H1 (cell line): Measurements from ENCODE around the gene EN1. TPM values are rescaled to one million over a fixed set of nuclear protein-coding genes. Genes with fewer than 3 reads are reported as not detected.
A peak's percentile ranks its signal among the peaks of the same experiment; 100 is the strongest.

ENCODE experiments used
- CTCF ChIA-PET: fragments of 300-600 bp; sonication (Branson Sonifier 250); formaldehyde crosslinking; loops from one replicate; lab custom pipeline; 2021; ENCODE audit not compliant: partially characterized antibody; lab: Charles Lee
- POLR2A ChIA-PET: fragments of 300-600 bp; sonication (Branson Sonifier 250); formaldehyde crosslinking; loops from one replicate; lab custom pipeline; 2021; ENCODE audit warnings: inconsistent platforms; ENCODE audit not compliant: partially characterized antibody; lab: Charles Lee
- DNase-seq, 2 experiments: peaks; one replicate each; pipeline versions ENCODE4 v3.0.0 to v3.0.0-alpha.2; 2010 to 2022; ENCODE audit warnings: low spot score in 2 of 2, low read depth in 1 of 2, mixed read lengths in 1 of 2
- FAIRE-seq: peaks from 2 replicates; lab custom pipeline; 2011; peaks lifted over from hg19 to GRCh38; lab: Jason Lieb, UNC
- H2AFZ ChIP-seq: 2 replicates; pipeline ENCODE4 v1.8.1; 2012; ENCODE audit warnings: low read length, inconsistent platforms
- H2AK5ac ChIP-seq: 2 replicates; pipeline ENCODE4 v1.6.1; 2013; ENCODE audit warnings: low read depth, low read length
- H2BK120ac ChIP-seq: replicated peaks from 2 replicates; pipeline ENCODE3; 2013; ENCODE audit warnings: low read depth, low read length, inconsistent platforms
- H2BK12ac ChIP-seq: 2 replicates; pipeline ENCODE4 v1.6.1; 2013; ENCODE audit warnings: low read depth, low read length
- H2BK15ac ChIP-seq: 2 replicates; pipeline ENCODE4 v1.6.1; 2013; ENCODE audit warnings: low read length
- H2BK20ac ChIP-seq: 2 replicates; pipeline ENCODE4 v1.6.1; 2013; ENCODE audit warnings: low read length
- H2BK5ac ChIP-seq: 2 replicates; pipeline ENCODE4 v1.6.1; 2013; ENCODE audit warnings: low read depth, low read length
- H3K14ac ChIP-seq: 2 replicates; pipeline ENCODE4 v1.6.1; 2013; ENCODE audit warnings: inconsistent platforms; ENCODE audit not compliant: insufficient read length
- H3K18ac ChIP-seq: 2 replicates; pipeline ENCODE4 v1.6.1; 2013; ENCODE audit warnings: low read length; ENCODE audit errors: extremely low read depth
- H3K23ac ChIP-seq: 2 replicates; pipeline ENCODE4 v1.6.1; 2013; ENCODE audit warnings: inconsistent platforms; ENCODE audit not compliant: insufficient read length
- H3K23me2 ChIP-seq: 2 replicates; pipeline ENCODE4 v1.6.1; 2013; ENCODE audit warnings: low read depth, low read length
- H3K27ac ChIP-seq: 2 replicates; pipeline ENCODE4 v1.6.1; 2011; ENCODE audit warnings: low read depth, low read length, inconsistent platforms
- H3K27me3 ChIP-seq, 4 experiments: replicated peaks in 1 of 4; 1 replicate in 1 of 4; 2 replicates in 3 of 4; pipeline versions ENCODE4 v1.6.1 to v1.8.1; 2011 to 2013; ENCODE audit warnings: low read length in 3 of 4, mild to moderate bottlenecking in 3 of 4, inconsistent platforms in 2 of 4, mixed read lengths in 2 of 4, moderate library complexity in 1 of 4; ENCODE audit not compliant: control insufficient read depth in 3 of 4, insufficient read depth in 3 of 4; ENCODE audit errors: extremely low read depth in 1 of 4
- H3K36me3 ChIP-seq, 4 experiments: 2 replicates each; pipeline versions ENCODE4 v1.6.1 to v1.8.1; 2011 to 2013; ENCODE audit warnings: mild to moderate bottlenecking in 4 of 4, low read length in 3 of 4, moderate library complexity in 2 of 4, control low read depth in 1 of 4, inconsistent platforms in 1 of 4; ENCODE audit not compliant: insufficient read depth in 4 of 4, control insufficient read depth in 2 of 4
- H3K4ac ChIP-seq: replicated peaks from 2 replicates; pipeline ENCODE3; 2013; ENCODE audit warnings: low read length, low read depth, mixed read lengths, inconsistent platforms; ENCODE audit not compliant: insufficient read length
- H3K4me1 ChIP-seq, 4 experiments: replicated peaks in 1 of 4; 1 replicate in 1 of 4; 2 replicates in 3 of 4; pipeline versions ENCODE4 v1.6.1 to v1.8.1; 2011 to 2013; ENCODE audit warnings: low read length in 3 of 4, inconsistent platforms in 2 of 4, mixed read lengths in 1 of 4; ENCODE audit not compliant: insufficient read depth in 4 of 4, control insufficient read depth in 3 of 4
- H3K4me2 ChIP-seq, 2 experiments: 2 replicates each; pipeline versions ENCODE4 v1.6.1 to v1.8.1; 2011 to 2013; ENCODE audit warnings: low read depth in 2 of 2, low read length in 2 of 2, control low read depth in 1 of 2, inconsistent platforms in 1 of 2, mild to moderate bottlenecking in 1 of 2; ENCODE audit not compliant: insufficient read depth in 1 of 2
- H3K4me3 ChIP-seq, 4 experiments: fragments of 200-600, 300-600 bp in 1 of 4; sonication (generic), shearing (Covaris generic), sonication (Bioruptor Twin) in 1 of 4; 2 replicates each; pipeline versions ENCODE4 v1.5.1 to v1.8.1; 2011 to 2016; ENCODE audit warnings: low read length in 4 of 4, low read depth in 3 of 4, control low read depth in 2 of 4, inconsistent platforms in 2 of 4, mild to moderate bottlenecking in 2 of 4, mixed read lengths in 1 of 4, moderate library complexity in 1 of 4; ENCODE audit not compliant: insufficient read depth in 2 of 4; ENCODE audit errors: extremely low read depth in 1 of 4
- H3K56ac ChIP-seq: replicated peaks from 2 replicates; pipeline ENCODE3; 2013; ENCODE audit warnings: low read depth, mild to moderate bottlenecking, mixed read lengths, low read length, inconsistent platforms; ENCODE audit not compliant: insufficient read length
- H3K79me1 ChIP-seq: 2 replicates; pipeline ENCODE4 v1.6.1; 2013; ENCODE audit warnings: low read depth, low read length, control low read depth
- H3K79me2 ChIP-seq, 2 experiments: 2 replicates each; pipeline versions ENCODE4 v1.6.1 to v1.8.1; 2012 to 2013; ENCODE audit warnings: low read length in 2 of 2, mild to moderate bottlenecking in 2 of 2, inconsistent platforms in 1 of 2; ENCODE audit not compliant: insufficient read depth in 2 of 2, control insufficient read depth in 1 of 2
- H3K9ac ChIP-seq, 4 experiments: replicated peaks in 1 of 4; 1 replicate in 1 of 4; 2 replicates in 3 of 4; pipeline versions ENCODE4 v1.6.1 to v1.8.1; 2011 to 2013; ENCODE audit warnings: low read depth in 3 of 4, low read length in 3 of 4, control low read depth in 2 of 4, mild to moderate bottlenecking in 2 of 4, moderate library complexity in 2 of 4, inconsistent platforms in 1 of 4; ENCODE audit errors: extremely low read depth in 1 of 4
- H3K9me3 ChIP-seq, 2 experiments: 2 replicates each; pipeline versions ENCODE4 v1.6.1 to v1.8.1; 2012 to 2013; ENCODE audit warnings: mild to moderate bottlenecking in 2 of 2, moderate library complexity in 2 of 2, control low read depth in 1 of 2, inconsistent platforms in 1 of 2, low read depth in 1 of 2, low read length in 1 of 2, mixed read lengths in 1 of 2; ENCODE audit not compliant: insufficient read depth in 2 of 2
- H4K20me1 ChIP-seq, 2 experiments: replicated peaks in 1 of 2; 2 replicates each; pipeline versions ENCODE3 to v1.8.1; 2011 to 2013; ENCODE audit warnings: inconsistent platforms in 2 of 2, low read length in 2 of 2, mild to moderate bottlenecking in 1 of 2; ENCODE audit not compliant: insufficient read depth in 2 of 2, control insufficient read depth in 1 of 2
- H4K5ac ChIP-seq: 2 replicates; pipeline ENCODE4 v1.6.1; 2013; ENCODE audit warnings: low read length, low read depth, mixed read lengths, inconsistent platforms; ENCODE audit not compliant: insufficient read length
- H4K8ac ChIP-seq: 2 replicates; pipeline ENCODE4 v1.8.0; 2013; ENCODE audit warnings: mild to moderate bottlenecking, moderate library complexity, low read length, inconsistent platforms; ENCODE audit not compliant: insufficient read depth; ENCODE audit errors: extremely low read depth
- H4K91ac ChIP-seq: replicated peaks from 2 replicates; pipeline ENCODE3; 2013; ENCODE audit warnings: low read length, mixed read lengths, inconsistent platforms; ENCODE audit not compliant: insufficient read length
- CBX8 ChIP-seq: fragments of 300-800, 300-1000 bp; sonication (generic); IDR thresholded peaks from 2 replicates; pipeline ENCODE4 v1.7.1; 2016; ENCODE audit warnings: low read depth, low read length, borderline replicate concordance
- E2F6 ChIP-seq: IDR thresholded peaks from 2 replicates; pipeline ENCODE4 v1.6.1; 2012; ENCODE audit warnings: inconsistent platforms
- EP300 ChIP-seq, 2 experiments: IDR thresholded peaks; 1 replicate in 1 of 2; 2 replicates in 1 of 2; pipeline ENCODE4 v1.6.1; 2011 to 2012; ENCODE audit warnings: low read depth in 2 of 2, low read length in 2 of 2, mild to moderate bottlenecking in 2 of 2, borderline replicate concordance in 1 of 2, inconsistent platforms in 1 of 2, moderate library complexity in 1 of 2
- EZH2 ChIP-seq: fragments of 200-600 bp; sonication (generic); IDR thresholded peaks from 2 replicates; pipeline ENCODE4 v1.7.1; 2012; ENCODE audit warnings: low read depth, mild to moderate bottlenecking, moderate library complexity, low read length, inconsistent platforms; ENCODE audit not compliant: severe bottlenecking
- HDAC2 ChIP-seq, 2 experiments: fragments of 300-600 bp in 1 of 2; sonication (generic) in 1 of 2; IDR thresholded peaks; 2 replicates each; pipeline ENCODE4 v1.6.1; 2011 to 2012; ENCODE audit warnings: low read depth in 2 of 2, low read length in 2 of 2, mild to moderate bottlenecking in 2 of 2, moderate library complexity in 2 of 2, borderline replicate concordance in 1 of 2, inconsistent platforms in 1 of 2
- JUND ChIP-seq: IDR thresholded peaks from 2 replicates; pipeline ENCODE4 v1.6.1; 2011; ENCODE audit warnings: mild to moderate bottlenecking, improper control_type of control experiment, low read length
- SP4 ChIP-seq: IDR thresholded peaks from 2 replicates; pipeline ENCODE4 v1.6.1; 2012; ENCODE audit warnings: low read length, inconsistent platforms
- SUZ12 ChIP-seq: fragments of 200-600 bp; sonication (generic); IDR thresholded peaks from 2 replicates; pipeline ENCODE4 v1.6.1; 2012; ENCODE audit warnings: mild to moderate bottlenecking, inconsistent platforms, low read length, moderate library complexity, mixed read lengths
- TAF1 ChIP-seq: IDR thresholded peaks from 2 replicates; pipeline ENCODE4 v1.6.1; 2011; ENCODE audit warnings: mild to moderate bottlenecking, low read depth, low read length
- TCF12 ChIP-seq: IDR thresholded peaks from 2 replicates; pipeline ENCODE4 v1.6.1; 2011; ENCODE audit warnings: low read depth, mild to moderate bottlenecking, low read length
- WGBS, 2 experiments: shearing (Covaris generic) in 1 of 2; methylation state at CpG; one replicate each; pipeline versions ENCODE4 v1.1.6 to v1.1.7; 2013 to 2015; ENCODE audit warnings: low lambda C conversion rate in 2 of 2, mixed read lengths in 2 of 2, inconsistent platforms in 1 of 2, low coverage in 1 of 2, missing lambda C conversion rate in 1 of 2; ENCODE audit not compliant: insufficient replicate concordance in 2 of 2, insufficient coverage in 1 of 2, insufficient read length in 1 of 2; ENCODE audit errors: extremely low coverage in 1 of 2, missing lambda C conversion rate in 1 of 2; 5-methylcytosine and 5-hydroxymethylcytosine counted together
- polyA plus RNA-seq, 7 experiments: library from polyadenylated mRNA; depleted of rRNA in 3 of 7; stranded (reverse) in 5 of 7; unstranded in 2 of 7; fragments of >200 nt in 5 of 7; fragments of 200-250 nt in 2 of 7; gene quantifications; 1 replicate in 5 of 7; 2 replicates in 1 of 7; 4 replicates in 1 of 7; pipeline versions ENCODE4 v1.2.1 to v1.2.3, GENCODE V29; 2011 to 2013; ENCODE audit warnings: missing spikeins in 2 of 7, mixed read lengths in 2 of 7
- total RNA-seq: library from RNA; stranded (reverse); fragmentation: NEBNext Ultra II Directional; extraction: Animal tissue kit (Norgen Biotek cat#: 25700); gene quantifications from 2 replicates; pipeline ENCODE4 v1.2.1, GENCODE V29; 2021

The EN1 gene
- total and polyA plus RNA-seq, 2 of the 8 experiments (the other 6 are each of a cell fraction or from before 2014, with no cell fraction given), result not detected

- peak overlapping the region; percentile 50; the same call in 1 of the 2 replicates for H2BK12ac ChIP-seq
- peaks cover 8% of the 10 kb centered on the region in 2 experiments for H4K20me1 ChIP-seq
- H3K36me3 ChIP-seq, result peaks cover 0 to 6% (median 0%) of the 10 kb centered on the region in 4 experiments; a peak in 1 of 8 replicates
- ChIA-PET CTCF (interaction anchor here (0.6 to 7.4 kb wide), 11 partner anchors 8 to 655 kb away, joined by 3 to 84 read pairs (median 4); partner anchors contain the start of gene EN1), POLR2A (interaction anchor here (0.6 to 1.7 kb wide), 4 partner anchors 13 to 310 kb away, joined by 3 to 7 read pairs (median 3); no protein-coding TSS in a partner anchor)
- H3K4me3 ChIP-seq, result peak overlapping the region; percentile 8 to 55 (median 25); a peak in 6 of 8 replicates
- H3K23ac ChIP-seq, result no peak overlapping the region
- FAIRE-seq, result no peak
- peaks cover 70 to 93% (median 86%) of the 10 kb centered on the region in 4 experiments for H3K27me3 ChIP-seq
- no peaks in the 10 kb centered on the region for H3K79me2 ChIP-seq
- H4K5ac ChIP-seq, result no peak overlapping the region
- H4K91ac ChIP-seq, result no peak overlapping the region
- H2BK5ac ChIP-seq, result no peak overlapping the region
- no peak overlapping the region for H2BK20ac ChIP-seq
- 7% methylated on average over 49 of the region's 52 CpGs; no CpG with 5 or more reads in 1 of the 2 experiments for WGBS, 2 experiments
- H3K56ac ChIP-seq, result no peak overlapping the region
- H3K4me1 ChIP-seq, result peaks cover 2 to 50% (median 36%) of the 10 kb centered on the region in 4 experiments
- peak overlapping the region; percentile 16; the same call in 1 of the 2 replicates for H2BK15ac ChIP-seq
- peak overlapping the region; percentile 76; the same call in 1 of the 2 replicates for H4K8ac ChIP-seq
- no peak overlapping the region for H3K9ac ChIP-seq
- H3K4ac ChIP-seq, result no peak overlapping the region
- peak overlapping the region; percentile 19; the same call in 1 of the 2 replicates for H2AFZ ChIP-seq
- H3K14ac ChIP-seq, result no peak overlapping the region
- H3K79me1 ChIP-seq, result no peaks in the 10 kb centered on the region
- DNase-seq, result peak in 1 of 2 experiments; percentile 53
- H3K4me2 ChIP-seq, result peak overlapping the region; percentile 67 to 75
- H3K9me3 ChIP-seq, result no peaks in the 10 kb centered on the region
- H2AK5ac ChIP-seq, result no peak overlapping the region
- H3K18ac ChIP-seq, result no peak overlapping the region
- H3K23me2 ChIP-seq, result peaks cover 5% of the 10 kb centered on the region; the same call in 1 of the 2 replicates
- H3K27ac ChIP-seq, result no peak overlapping the region
- no peak overlapping the region for H2BK120ac ChIP-seq
- TF ChIP-seq EZH2 (peak; percentile 95), EP300 (IDR thresholded peaks at IDR 0.05; ENCODE audit: borderline replicate concordance in 1 of 2, low read depth in 2 of 2, low read length in 2 of 2) (no peak), E2F6 (peak; percentile 56), HDAC2 (IDR thresholded peaks at IDR 0.05; ENCODE audit: borderline replicate concordance in 1 of 2, low read depth in 2 of 2, low read length in 2 of 2) (no peak), SP4 (no peak), TAF1 (no peak), SUZ12 (peak; percentile 85), TCF12 (no peak), CBX8 (peak; percentile 36; the same call in 1 of the 2 replicates), JUND (no peak)
Observed at GRCh38 chr2:118857677-118858484, 10.4 kb upstream of the EN1 start.
